ENCODE measurements around the gene GRHL1.
"Not testable (repeated sequence)": the region's sequence is repeated elsewhere in the genome, so short reads cannot be mapped to it uniquely, and the experiment has no call there.

The GRHL1 gene

GRCh38 chr2:9910699-9911098, 40.8 kb upstream of the GRHL1 start:
- Histone ChIP-seq H3K4me1 (ENCODE audit: control insufficient read depth in 1 of 2, insufficient read depth in 1 of 2, low read depth in 1 of 2, low read length in 1 of 2) (no peaks in the 10 kb centered on the region), H3K9me3 (no peaks in the 10 kb centered on the region), H3K4me3 (ENCODE audit: low read depth in 1 of 2, low read length in 1 of 2) (no peak overlapping the region), H3K27ac (no peak overlapping the region), H3K27me3 (no peaks in the 10 kb centered on the region), H3K36me3 (peaks cover 2% of the 10 kb centered on the region)
- no peak for TF ChIP-seq CTCF (IDR thresholded peaks at IDR 0.05)

- H3K27me3 ChIP-seq: no peaks in the 10 kb centered on the region
- TF ChIP-seq CTCF (IDR thresholded peaks at IDR 0.05): no peak
- H3K4me3 ChIP-seq (ENCODE audit: low read depth in 1 of 2, low read length in 1 of 2): no peak overlapping the region
- peaks cover 2% of the 10 kb centered on the region for H3K36me3 ChIP-seq
- no peaks in the 10 kb centered on the region for H3K4me1 ChIP-seq (ENCODE audit: control insufficient read depth in 1 of 2, insufficient read depth in 1 of 2, low read depth in 1 of 2, low read length in 1 of 2)
- H3K27ac ChIP-seq: no peak overlapping the region
- H3K9me3 ChIP-seq: no peaks in the 10 kb centered on the region
Observed at GRCh38 chr2:9912468-9912867, 39.0 kb upstream of the GRHL1 start.

- H3K9me3 ChIP-seq: no peaks in the 10 kb centered on the region
- no peak overlapping the region for H3K4me3 ChIP-seq (ENCODE audit: low read depth in 1 of 2, low read length in 1 of 2)
- no peaks in the 10 kb centered on the region for H3K27me3 ChIP-seq
- TF ChIP-seq CTCF (IDR thresholded peaks at IDR 0.05): no peak
- no peaks in the 10 kb centered on the region for H3K4me1 ChIP-seq (ENCODE audit: control insufficient read depth in 1 of 2, insufficient read depth in 1 of 2, low read depth in 1 of 2, low read length in 1 of 2)
- H3K36me3 ChIP-seq: peaks cover 2% of the 10 kb centered on the region
- no peak overlapping the region for H3K27ac ChIP-seq
Observed at GRCh38 chr2:9914384-9915065, 37.0 kb upstream of the GRHL1 start.

GRCh38 chr2:9918275-9918674, 33.2 kb upstream of the GRHL1 start:
- no peak for TF ChIP-seq CTCF (IDR thresholded peaks at IDR 0.05)
- Histone ChIP-seq H3K9me3 (no peaks in the 10 kb centered on the region), H3K4me1 (ENCODE audit: control insufficient read depth in 1 of 2, insufficient read depth in 1 of 2, low read depth in 1 of 2, low read length in 1 of 2) (no peaks in the 10 kb centered on the region), H3K27ac (no peak overlapping the region), H3K27me3 (no peaks in the 10 kb centered on the region), H3K4me3 (ENCODE audit: low read depth in 1 of 2, low read length in 1 of 2) (no peak overlapping the region), H3K36me3 (peaks cover 7% of the 10 kb centered on the region)

GRCh38 chr2:9919512-9919911, 32.0 kb upstream of the GRHL1 start:
- H3K9me3 ChIP-seq: no peaks in the 10 kb centered on the region
- TF ChIP-seq CTCF (IDR thresholded peaks at IDR 0.05): no peak
- peaks cover 5% of the 10 kb centered on the region for H3K36me3 ChIP-seq
- H3K27me3 ChIP-seq: no peaks in the 10 kb centered on the region
- H3K4me3 ChIP-seq (ENCODE audit: low read depth in 1 of 2, low read length in 1 of 2): no peak overlapping the region
- H3K27ac ChIP-seq: no peak overlapping the region
- H3K4me1 ChIP-seq (ENCODE audit: control insufficient read depth in 1 of 2, insufficient read depth in 1 of 2, low read depth in 1 of 2, low read length in 1 of 2): no peaks in the 10 kb centered on the region

GRCh38 chr2:9927020-9927419, 24.5 kb upstream of the GRHL1 start:
- not testable (repeated sequence) for H3K4me1 ChIP-seq (ENCODE audit: control insufficient read depth in 1 of 2, insufficient read depth in 1 of 2, low read depth in 1 of 2, low read length in 1 of 2); H3K27ac ChIP-seq; H3K27me3 ChIP-seq; H3K9me3 ChIP-seq; H3K4me3 ChIP-seq (ENCODE audit: low read depth in 1 of 2, low read length in 1 of 2); H3K36me3 ChIP-seq

All from neutrophil (primary cell).